Astrocyte (in vitro differentiated cells and primary cell): ENCODE measurements around the gene TMEM234. TPM values are rescaled to one million over a fixed set of nuclear protein-coding genes. Genes with fewer than 3 reads are reported as not detected.

Experiments used
- DNase-seq: peaks from one replicate; pipeline ENCODE4 v3.0.0-alpha.2; 2010; ENCODE audit warnings: low read depth
- FAIRE-seq: peaks from 2 replicates; lab custom pipeline; 2011; peaks lifted over from hg19 to GRCh38; lab: Jason Lieb, UNC
- H2AFZ ChIP-seq: 2 replicates; pipeline ENCODE4 v1.6.0; 2012; ENCODE audit warnings: low read depth, low read length, inconsistent platforms
- H3K27ac ChIP-seq: 2 replicates; pipeline ENCODE4 v1.5.1; 2011; ENCODE audit warnings: low read depth, low read length, inconsistent platforms
- H3K27me3 ChIP-seq: 2 replicates; pipeline ENCODE4 v1.6.0; 2011; ENCODE audit warnings: low read length, inconsistent platforms; ENCODE audit not compliant: insufficient read depth
- H3K36me3 ChIP-seq: 2 replicates; pipeline ENCODE4 v1.5.1; 2011; ENCODE audit warnings: low read length, inconsistent platforms; ENCODE audit not compliant: insufficient read depth
- H3K4me1 ChIP-seq: 2 replicates; pipeline ENCODE4 v1.5.1; 2011; ENCODE audit warnings: low read length, inconsistent platforms; ENCODE audit not compliant: insufficient read depth
- H3K4me2 ChIP-seq: 2 replicates; pipeline ENCODE4 v1.6.0; 2012; ENCODE audit warnings: low read length, inconsistent platforms
- H3K4me3 ChIP-seq: 2 replicates; pipeline ENCODE4 v1.5.1; 2011; ENCODE audit warnings: low read depth, mild to moderate bottlenecking, low read length, inconsistent platforms; ENCODE audit not compliant: insufficient read depth
- H3K79me2 ChIP-seq: 2 replicates; pipeline ENCODE4 v1.6.0; 2012; ENCODE audit warnings: mild to moderate bottlenecking, low read length, inconsistent platforms; ENCODE audit not compliant: insufficient read depth
- H3K9ac ChIP-seq: 2 replicates; pipeline ENCODE4 v1.6.0; 2012; ENCODE audit warnings: mild to moderate bottlenecking, low read length, inconsistent platforms
- H3K9me3 ChIP-seq: 2 replicates; pipeline ENCODE4 v1.5.1; 2012; ENCODE audit warnings: low read depth, mild to moderate bottlenecking, low read length, inconsistent platforms; ENCODE audit not compliant: insufficient read depth
- H4K20me1 ChIP-seq: 2 replicates; pipeline ENCODE4 v1.6.0; 2012; ENCODE audit warnings: low read length, inconsistent platforms; ENCODE audit not compliant: insufficient read depth
- H3K27ac Mint-ChIP-seq: one replicate; pipeline ENCODE4 v1.8.0; 2021; ENCODE audit warnings: mild to moderate bottlenecking, mixed read lengths; ENCODE audit not compliant: unreplicated experiment
- H3K27me3 Mint-ChIP-seq: one replicate; pipeline ENCODE4 v1.8.0; 2021; ENCODE audit warnings: low read depth, mixed read lengths; ENCODE audit not compliant: unreplicated experiment
- H3K36me3 Mint-ChIP-seq: one replicate; pipeline ENCODE4 v1.8.0; 2021; ENCODE audit warnings: low read depth, mixed read lengths; ENCODE audit not compliant: unreplicated experiment
- H3K4me1 Mint-ChIP-seq: one replicate; pipeline ENCODE4 v1.8.0; 2021; ENCODE audit warnings: low read depth, mixed read lengths; ENCODE audit not compliant: unreplicated experiment
- H3K4me3 Mint-ChIP-seq: one replicate; pipeline ENCODE4 v1.8.0; 2021; ENCODE audit warnings: mild to moderate bottlenecking, moderate library complexity, mixed read lengths; ENCODE audit not compliant: unreplicated experiment
- H3K9me3 Mint-ChIP-seq: one replicate; pipeline ENCODE4 v1.8.0; 2021; ENCODE audit warnings: mild to moderate bottlenecking, mixed read lengths; ENCODE audit not compliant: unreplicated experiment
- CTCF ChIP-seq: IDR thresholded peaks from 2 replicates; pipeline ENCODE4 v1.5.1; 2011; ENCODE audit warnings: low read depth, mild to moderate bottlenecking, inconsistent platforms, low read length, moderate library complexity; ENCODE audit not compliant: insufficient read depth
- EZH2 ChIP-seq: IDR thresholded peaks from 2 replicates; pipeline ENCODE4 v1.6.1; 2012; ENCODE audit warnings: mild to moderate bottlenecking, low read length, inconsistent platforms; ENCODE audit not compliant: insufficient read depth
- total RNA-seq: library from RNA; stranded (reverse); gene quantifications from 2 replicates; pipeline ENCODE4 v1.2.1, GENCODE V29; 2021

Gene TMEM234
- total RNA-seq, 1 donor from 2014 or later: 17.3 TPM

GRCh38 chr1:32186491-32186890, 35.7 kb downstream of the TMEM234 start:
- H3K4me2 ChIP-seq: peak overlapping the region; percentile 1
- Mint-ChIP-seq H3K27me3 (no peaks in the 10 kb centered on the region), H3K36me3 (peaks cover 36% of the 10 kb centered on the region), H3K9me3 (no peaks in the 10 kb centered on the region), H3K4me3 (peak overlapping the region; percentile 74), H3K4me1 (peaks cover 30% of the 10 kb centered on the region), H3K27ac (peak overlapping the region; percentile 99)
- peaks cover 7% of the 10 kb centered on the region for H3K4me1 ChIP-seq
- H4K20me1 ChIP-seq: peaks cover 82% of the 10 kb centered on the region
- no peaks in the 10 kb centered on the region for H3K9me3 ChIP-seq
- no peak for FAIRE-seq
- peaks cover 68% of the 10 kb centered on the region for H3K79me2 ChIP-seq
- DNase-seq: no peak
- no peak overlapping the region for H3K4me3 ChIP-seq
- peaks cover 60% of the 10 kb centered on the region for H3K36me3 ChIP-seq
- no peak overlapping the region for H2AFZ ChIP-seq
- no peak overlapping the region for H3K9ac ChIP-seq
- H3K27me3 ChIP-seq: no peaks in the 10 kb centered on the region
- no peak overlapping the region for H3K27ac ChIP-seq
- no peak for TF ChIP-seq EZH2
- no peak for TF ChIP-seq CTCF

- Mint-ChIP-seq H3K4me1 (peaks cover 34% of the 10 kb centered on the region), H3K27me3 (no peaks in the 10 kb centered on the region), H3K27ac (peak overlapping the region; percentile 99), H3K9me3 (no peaks in the 10 kb centered on the region), H3K4me3 (peak overlapping the region; percentile 74), H3K36me3 (peaks cover 37% of the 10 kb centered on the region)
- Histone ChIP-seq H3K79me2 (peaks cover 68% of the 10 kb centered on the region), H3K27me3 (no peaks in the 10 kb centered on the region), H3K4me2 (peak overlapping the region; percentile 1), H3K9ac (no peak overlapping the region), H3K9me3 (no peaks in the 10 kb centered on the region), H3K4me1 (peaks cover 11% of the 10 kb centered on the region), H3K4me3 (no peak overlapping the region), H3K27ac (no peak overlapping the region), H4K20me1 (peaks cover 82% of the 10 kb centered on the region), H2AFZ (no peak overlapping the region), H3K36me3 (peaks cover 56% of the 10 kb centered on the region)
- FAIRE-seq (no peak), DNase-seq (no peak)
- no peak for TF ChIP-seq EZH2
- TF ChIP-seq CTCF: no peak
These were observed 36.1 kb downstream of the TMEM234 start for GRCh38 chr1:32186077-32186476.

DNA sequence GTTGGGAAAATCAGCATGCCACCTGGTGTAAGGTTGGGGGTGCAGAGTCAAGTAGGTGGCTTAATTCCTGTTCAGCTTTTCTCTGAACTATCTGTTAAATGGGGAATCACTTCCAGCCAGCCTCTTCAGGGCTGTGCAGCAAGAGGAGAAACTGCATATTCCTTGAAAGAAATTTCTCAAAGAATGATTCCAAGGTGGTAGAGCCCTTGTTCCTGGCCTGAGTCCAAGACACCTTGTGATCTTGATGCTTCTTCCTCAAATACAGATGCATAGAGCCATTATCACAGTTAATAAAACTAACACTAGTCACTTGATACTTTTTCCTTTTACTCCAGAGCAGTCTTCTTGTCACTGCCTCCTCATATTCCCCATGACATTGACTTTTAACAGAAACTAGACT, 37.5 kb downstream of the TMEM234 start:
- H3K27ac Mint-ChIP-seq: peak overlapping the region; percentile 66
- H3K27me3 ChIP-seq: no peaks in the 10 kb centered on the region
- no peaks in the 10 kb centered on the region for H3K27me3 Mint-ChIP-seq
- no peaks in the 10 kb centered on the region for H3K9me3 Mint-ChIP-seq
- FAIRE-seq: no peak
- no peak for TF ChIP-seq EZH2
- no peak for TF ChIP-seq CTCF
- H3K9ac ChIP-seq: no peak overlapping the region
- H3K9me3 ChIP-seq: no peaks in the 10 kb centered on the region
- H3K79me2 ChIP-seq: peaks cover 77% of the 10 kb centered on the region
- H3K27ac ChIP-seq: no peak overlapping the region
- H3K36me3 ChIP-seq: peaks cover 46% of the 10 kb centered on the region
- H3K4me2 ChIP-seq: peak overlapping the region; percentile 50
- no peak overlapping the region for H2AFZ ChIP-seq
- H3K4me3 Mint-ChIP-seq: no peak overlapping the region
- H4K20me1 ChIP-seq: peaks cover 77% of the 10 kb centered on the region
- peaks cover 36% of the 10 kb centered on the region for H3K36me3 Mint-ChIP-seq
- peaks cover 19% of the 10 kb centered on the region for H3K4me1 ChIP-seq
- no peak overlapping the region for H3K4me3 ChIP-seq
- H3K4me1 Mint-ChIP-seq: peaks cover 39% of the 10 kb centered on the region
- DNase-seq: no peak
